DOHH2 (cell line): ENCODE results near the gene RBM25.
"Not testable (repeated sequence)": the region's sequence is repeated elsewhere in the genome, so short reads cannot be mapped to it uniquely, and the experiment has no call there.

Experiments
- H3F3A ChIP-seq: fragments of 200-600 bp; sonication (generic), shearing (Covaris generic); 2 replicates; pipeline ENCODE4 v1.6.0; 2016; ENCODE audit warnings: antibody characterized with exemption, mild to moderate bottlenecking; ENCODE audit not compliant: control insufficient read depth, insufficient read depth
- H3K27ac ChIP-seq: fragments of 200-600 bp; sonication (generic); 2 replicates; pipeline ENCODE4 v1.5.1; 2014; ENCODE audit warnings: low read depth, mild to moderate bottlenecking, low read length, moderate library complexity
- H3K27me3 ChIP-seq: fragments of 200-600 bp; sonication (generic); 2 replicates; pipeline ENCODE4 v1.6.1; 2014; ENCODE audit warnings: mild to moderate bottlenecking, low read length, mixed read lengths; ENCODE audit not compliant: control insufficient read depth
- H3K36me3 ChIP-seq: fragments of 200-600 bp; sonication (generic); 2 replicates; pipeline ENCODE4 v1.6.1; 2014; ENCODE audit warnings: mild to moderate bottlenecking, low read length, moderate library complexity, mixed read lengths; ENCODE audit not compliant: control insufficient read depth
- H3K4me1 ChIP-seq: fragments of 200-600 bp; sonication (generic); 2 replicates; pipeline ENCODE4 v1.6.1; 2014; ENCODE audit warnings: mild to moderate bottlenecking, low read length, mixed read lengths; ENCODE audit not compliant: control insufficient read depth
- H3K4me2 ChIP-seq: fragments of 200-600 bp; sonication (generic); 2 replicates; pipeline ENCODE4 v1.6.0; 2014; ENCODE audit warnings: mild to moderate bottlenecking, low read length, moderate library complexity
- H3K4me3 ChIP-seq: fragments of 200-600 bp; sonication (generic); 2 replicates; pipeline ENCODE4 v1.5.1; 2014; ENCODE audit warnings: mild to moderate bottlenecking, low read length, mixed read lengths
- H3K79me2 ChIP-seq: fragments of 200-600 bp; sonication (generic); 2 replicates; pipeline ENCODE4 v1.6.1; 2014; ENCODE audit warnings: mild to moderate bottlenecking, low read length, mixed read lengths; ENCODE audit not compliant: control insufficient read depth
- H3K9me2 ChIP-seq: fragments of 200-600 bp; sonication (generic); replicated peaks from 2 replicates; pipeline ENCODE4 v1.6.1; 2014; ENCODE audit warnings: mild to moderate bottlenecking, low read length, mixed read lengths; ENCODE audit not compliant: control insufficient read depth
- H3K9me3 ChIP-seq: fragments of 200-600 bp; sonication (generic); 2 replicates; pipeline ENCODE4 v1.6.1; 2014; ENCODE audit warnings: antibody characterized with exemption, low read length, mixed read lengths; ENCODE audit not compliant: control insufficient read depth, insufficient read depth
- H4K20me1 ChIP-seq: fragments of 200-600 bp; sonication (generic); 2 replicates; pipeline ENCODE4 v1.6.0; 2014; ENCODE audit warnings: low read depth, mild to moderate bottlenecking, antibody characterized with exemption, low read length, moderate library complexity; ENCODE audit not compliant: control insufficient read depth, insufficient read depth
- CTCF ChIP-seq: fragments of 200-600 bp; sonication (generic); IDR thresholded peaks from one replicate; pipeline ENCODE4 v1.5.1; 2014; ENCODE audit warnings: antibody characterized with exemption, mild to moderate bottlenecking, low read depth, low read length; ENCODE audit not compliant: poor library complexity, severe bottlenecking
- EZH2phosphoT487 ChIP-seq: fragments of 200-600 bp; sonication (generic); IDR thresholded peaks from 2 replicates; pipeline ENCODE4 v1.6.1; 2017; ENCODE audit warnings: borderline replicate concordance, mild to moderate bottlenecking, antibody characterized with exemption, low read length, moderate library complexity, mixed read lengths

The RBM25 gene

GRCh38 chr14:73026845-73027542 is 31.3 kb upstream of the RBM25 start, which contains the start of gene ZFYVE1:
Gene ZFYVE1, minus strand, starts transcription at chr14:73027106. Its CDS starts 2,598 bp downstream, at chr14:73024508.
- Histone ChIP-seq H3K27me3 (no peaks in the 10 kb centered on the region), H3F3A (no peaks in the 10 kb centered on the region; the same call in 1 of the 2 replicates), H3K9me2 (no peaks in the 10 kb centered on the region), H4K20me1 (no peaks in the 10 kb centered on the region), H3K36me3 (peaks cover 8% of the 10 kb centered on the region), H3K4me2 (peak within 1 kb of the TSS; percentile 94), H3K79me2 (peaks cover 6% of the 10 kb centered on the region), H3K4me1 (peaks cover 16% of the 10 kb centered on the region), H3K4me3 (peak within 1 kb of the TSS; percentile 93), H3K27ac (no peak within 1 kb of the TSS), H3K9me3 (no peaks in the 10 kb centered on the region)
- TF ChIP-seq CTCF (no peak), EZH2phosphoT487 (no peak)

- no peaks in the 10 kb centered on the region for H4K20me1 ChIP-seq
- no peak overlapping the region for H3K27ac ChIP-seq
- peaks cover 16% of the 10 kb centered on the region for H3K4me1 ChIP-seq
- no peaks in the 10 kb centered on the region for H3K27me3 ChIP-seq
- peak overlapping the region; percentile 85 for H3K4me2 ChIP-seq
- peaks cover 7% of the 10 kb centered on the region for H3K36me3 ChIP-seq
- no peaks in the 10 kb centered on the region for H3K9me2 ChIP-seq
- H3K9me3 ChIP-seq: no peaks in the 10 kb centered on the region
- peak overlapping the region; percentile 93 for H3K4me3 ChIP-seq
- TF ChIP-seq CTCF (no peak), EZH2phosphoT487 (no peak)
- H3F3A ChIP-seq: no peaks in the 10 kb centered on the region; the same call in 1 of the 2 replicates
- H3K79me2 ChIP-seq: peaks cover 6% of the 10 kb centered on the region
These were observed 30.8 kb upstream of the RBM25 start for GRCh38 chr14:73027546-73027945.

GRCh38 chr14:73027984-73028383 is 30.4 kb upstream of the RBM25 start:
- no peaks in the 10 kb centered on the region; the same call in 1 of the 2 replicates for H3F3A ChIP-seq
- peak overlapping the region; percentile 85 for H3K4me2 ChIP-seq
- no peaks in the 10 kb centered on the region for H4K20me1 ChIP-seq
- H3K36me3 ChIP-seq: peaks cover 7% of the 10 kb centered on the region
- peak overlapping the region; percentile 93 for H3K4me3 ChIP-seq
- no peaks in the 10 kb centered on the region for H3K9me3 ChIP-seq
- no peaks in the 10 kb centered on the region for H3K9me2 ChIP-seq
- no peak overlapping the region for H3K27ac ChIP-seq
- H3K79me2 ChIP-seq: peaks cover 6% of the 10 kb centered on the region
- TF ChIP-seq EZH2phosphoT487 (no peak), CTCF (no peak)
- H3K27me3 ChIP-seq: no peaks in the 10 kb centered on the region
- peaks cover 16% of the 10 kb centered on the region for H3K4me1 ChIP-seq

GRCh38 chr14:73036706-73037450 is 21.5 kb upstream of the RBM25 start:
- not testable (repeated sequence) for H3K4me2 ChIP-seq, H4K20me1 ChIP-seq

More at GRCh38 chr14:73036706-73037450, 21.5 kb upstream of the RBM25 start:
- not testable (repeated sequence) for H3K4me1 ChIP-seq, H3F3A ChIP-seq, H3K27me3 ChIP-seq, H3K4me3 ChIP-seq, H3K36me3 ChIP-seq, H3K9me2 ChIP-seq, H3K79me2 ChIP-seq, H3K27ac ChIP-seq, H3K9me3 ChIP-seq
